ENCODE measurements around the gene SDK1. TPM values are rescaled to one million over a fixed set of nuclear protein-coding genes. Genes with fewer than 3 reads are reported as not detected.

The SDK1 gene
- total and polyA plus RNA-seq, 2 donors (not counting 3 experiments of a cell fraction or from before 2014, with no cell fraction given): 1.6 to 3.9 TPM

GRCh38 chr7:4079956-4080355, 778.9 kb downstream of the SDK1 start:
- no peak overlapping the region for H3K4me2 ChIP-seq (ENCODE audit: insufficient read depth, low read length)
- no peaks in the 10 kb centered on the region for H4K20me1 ChIP-seq (replicated peaks; ENCODE audit: control insufficient read depth, extremely low read depth, insufficient read depth, low read length)
- ChIA-PET CTCF (no interaction called here), POLR2A (no interaction called here)
- no peaks in the 10 kb centered on the region for H3K36me3 ChIP-seq (ENCODE audit: control insufficient read depth in 2 of 2, extremely low read depth in 1 of 2, insufficient read depth in 2 of 2, low read length in 2 of 2)
- no peaks in the 10 kb centered on the region for H3K79me2 ChIP-seq (ENCODE audit: control insufficient read depth, insufficient read depth, low read length)
- H3K27me3 ChIP-seq (ENCODE audit: control insufficient read depth in 2 of 2, insufficient read depth in 2 of 2, low read length in 2 of 2): no peaks in the 10 kb centered on the region
- FAIRE-seq: no peak
- H3K9me1 ChIP-seq (replicated peaks; ENCODE audit: control insufficient read depth, extremely low read depth, insufficient read depth, low read length): no peaks in the 10 kb centered on the region
- H3K4me3 ChIP-seq (replicated peaks in 1 of 3; ENCODE audit: insufficient read depth in 1 of 3, low read depth in 1 of 3, low read length in 3 of 3): no peak overlapping the region
- dilution Hi-C loops (cut with MboI; ENCODE audit: extremely low pct_ligation_motif_present, low sequenced_read_pairs) (no loop called here), intact Hi-C loops (cut with micrococcal nuclease) (no loop called here)
- H3K4me1 ChIP-seq (ENCODE audit: control insufficient read depth, extremely low read depth, insufficient read depth, low read length): no peaks in the 10 kb centered on the region
- H2AFZ ChIP-seq (ENCODE audit: low read depth, low read length): no peak overlapping the region
- no peak for DNase-seq (ENCODE audit: low read depth, low spot score)
- BruUV-seq (replicated peaks): no TSS peak
- TF ChIP-seq CTCF (IDR thresholded peaks at IDR 0.05; ENCODE audit: extremely low read depth in 1 of 2, insufficient read depth in 1 of 2, low read depth in 1 of 2, low read length in 2 of 2): no peak
- TF ChIP-seq MYC (IDR thresholded peaks at IDR 0.05; ENCODE audit: low read depth, low read length): no peak
- no peak for TF ChIP-seq GATA2 (IDR thresholded peaks at IDR 0.05; ENCODE audit: insufficient read depth, insufficient read length, low read depth, low read length)
- no peak for TF ChIP-seq FOS (IDR thresholded peaks at IDR 0.05; ENCODE audit: borderline replicate concordance, insufficient read depth, low read length)
- no peak for TF ChIP-seq EZH2 (IDR thresholded peaks at IDR 0.05; ENCODE audit: borderline replicate concordance, low read depth, low read length, severe bottlenecking)
- TF ChIP-seq JUN (IDR thresholded peaks at IDR 0.05; ENCODE audit: borderline replicate concordance, insufficient read depth, insufficient read length, low read depth): no peak
- TF ChIP-seq MAX (IDR thresholded peaks at IDR 0.05; ENCODE audit: insufficient read depth, insufficient read length): no peak
- TF ChIP-seq POLR2AphosphoS5 (IDR thresholded peaks at IDR 0.05; ENCODE audit: insufficient read depth, low read depth, low read length): no peak
- no peak for TF ChIP-seq POLR2A (IDR thresholded peaks at IDR 0.05; ENCODE audit: low read depth, low read length)
- H3K9ac ChIP-seq (replicated peaks; ENCODE audit: extremely low read depth, insufficient read depth, low read length): no peak overlapping the region
- peaks cover 2% of the 10 kb centered on the region for H3K9me3 ChIP-seq (replicated peaks; ENCODE audit: control insufficient read depth, insufficient read depth, low read length)
- no peak overlapping the region for H3K27ac ChIP-seq (ENCODE audit: insufficient read depth, low read depth, low read length)

Measured in endothelial cell of umbilical vein (primary cell).